ENCODE measurements around the gene TRDMT1. TPM values are rescaled to one million over a fixed set of nuclear protein-coding genes. Genes with fewer than 3 reads are reported as not detected.

TRDMT1 gene
- polyA plus RNA-seq, 1 donor, result 6.2 TPM

DNA sequence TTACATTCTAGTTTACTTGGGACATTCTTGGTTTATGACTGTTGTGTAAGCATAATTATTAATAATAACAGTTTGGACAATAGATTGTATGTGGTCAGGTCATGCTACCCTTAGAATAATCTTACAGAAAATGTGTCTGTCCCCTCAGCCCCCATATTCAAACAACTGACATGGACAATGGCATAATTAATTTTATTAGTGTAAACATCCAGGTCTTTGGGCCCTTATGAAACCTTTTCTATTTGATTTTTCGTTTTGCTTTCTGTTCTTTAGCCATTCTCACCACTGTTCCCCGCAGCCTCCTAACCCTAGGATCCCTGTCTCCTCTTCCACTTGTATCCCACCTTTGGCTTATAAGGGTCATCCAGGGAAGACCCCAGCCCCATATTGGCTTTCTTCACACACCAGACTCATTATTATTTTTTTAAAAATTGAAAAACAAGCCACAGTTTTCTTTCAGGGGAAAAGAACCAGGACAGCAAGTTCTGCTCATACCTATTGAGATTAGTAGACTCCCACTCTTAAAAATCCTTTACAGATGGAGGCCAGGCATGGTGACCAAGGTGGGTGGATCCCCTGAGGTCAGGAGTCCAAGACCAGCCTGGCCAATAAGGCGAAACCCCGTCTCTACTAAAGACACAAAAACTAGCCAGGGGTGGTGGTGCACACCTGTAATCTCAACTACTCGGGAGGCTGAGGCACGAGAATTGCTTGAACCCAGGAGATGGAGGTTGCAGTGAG is 38.0 kb upstream of the TRDMT1 start:
- H3K9me3 ChIP-seq (ENCODE audit: control insufficient read depth, low read depth, low read length), result peaks cover 6% of the 10 kb centered on the region
- H3K4me1 ChIP-seq (ENCODE audit: control insufficient read depth, insufficient read depth, low read length), result peaks cover 4% of the 10 kb centered on the region
- no peaks in the 10 kb centered on the region for H3K27me3 ChIP-seq (ENCODE audit: control insufficient read depth, insufficient read depth, low read length)
- no peak for DNase-seq
- no peak overlapping the region for H3K27ac ChIP-seq (ENCODE audit: low read length)
- peaks cover 12% of the 10 kb centered on the region for H3K36me3 ChIP-seq (ENCODE audit: control insufficient read depth, insufficient read depth, low read length)
- no peak overlapping the region for H3K4me3 ChIP-seq (ENCODE audit: low read length)
- WGBS (ENCODE audit: insufficient coverage, low lambda C conversion rate), result 71% methylated on average over 2 of the region's 6 CpGs

DNA sequence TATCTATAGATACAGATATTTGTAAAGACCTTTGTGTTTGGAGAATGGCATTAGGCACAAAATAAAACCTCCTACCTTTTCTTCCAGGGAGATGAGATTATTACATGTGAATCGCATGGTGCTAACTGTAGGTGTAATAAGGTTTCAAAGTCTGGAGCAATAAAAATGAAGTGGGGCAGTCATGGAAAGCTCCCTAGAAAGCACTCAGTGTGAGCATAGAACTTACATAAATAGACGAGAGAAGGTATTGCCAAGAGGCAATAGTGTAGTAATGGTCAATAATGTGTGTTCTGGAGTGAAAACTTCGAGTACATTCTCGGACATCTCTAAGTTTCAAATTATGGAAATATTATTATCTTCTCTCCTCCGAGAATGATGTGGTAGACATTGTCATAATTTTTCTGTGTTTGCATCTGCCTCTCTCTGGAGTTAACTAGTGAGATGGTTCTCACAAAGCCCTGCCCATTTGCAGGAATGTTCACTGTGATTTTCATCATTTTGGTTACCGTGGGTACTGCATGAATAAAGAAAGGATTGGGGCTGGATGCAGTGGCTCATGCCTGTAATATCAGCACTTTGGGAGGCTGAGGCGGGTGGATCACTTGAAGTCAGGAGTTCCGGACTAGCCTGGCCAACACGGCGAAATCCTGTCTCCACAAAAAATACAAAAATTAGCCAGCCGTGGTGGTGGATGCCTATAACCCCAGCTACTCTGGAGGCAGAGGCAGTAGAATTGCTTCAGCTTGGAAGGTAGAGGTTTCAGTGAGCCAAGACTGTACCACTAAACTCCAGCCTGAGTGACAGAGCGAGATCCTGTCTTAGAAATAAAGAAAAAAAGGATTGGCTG is 37.2 kb upstream of the TRDMT1 start:
- Histone ChIP-seq H3K4me3 (ENCODE audit: low read length) (no peak overlapping the region), H3K27me3 (ENCODE audit: control insufficient read depth, insufficient read depth, low read length) (peaks cover under 1% of the 10 kb centered on the region), H3K4me1 (ENCODE audit: control insufficient read depth, insufficient read depth, low read length) (peaks cover 4% of the 10 kb centered on the region), H3K36me3 (ENCODE audit: control insufficient read depth, insufficient read depth, low read length) (peaks cover 19% of the 10 kb centered on the region), H3K27ac (ENCODE audit: low read length) (no peak overlapping the region), H3K9me3 (ENCODE audit: control insufficient read depth, low read depth, low read length) (peaks cover 8% of the 10 kb centered on the region)
- peak in 1 of 2 donors; percentile 69 for DNase-seq
- WGBS (ENCODE audit: insufficient coverage, low lambda C conversion rate), result 51% methylated on average over 3 of the region's 12 CpGs

DNA sequence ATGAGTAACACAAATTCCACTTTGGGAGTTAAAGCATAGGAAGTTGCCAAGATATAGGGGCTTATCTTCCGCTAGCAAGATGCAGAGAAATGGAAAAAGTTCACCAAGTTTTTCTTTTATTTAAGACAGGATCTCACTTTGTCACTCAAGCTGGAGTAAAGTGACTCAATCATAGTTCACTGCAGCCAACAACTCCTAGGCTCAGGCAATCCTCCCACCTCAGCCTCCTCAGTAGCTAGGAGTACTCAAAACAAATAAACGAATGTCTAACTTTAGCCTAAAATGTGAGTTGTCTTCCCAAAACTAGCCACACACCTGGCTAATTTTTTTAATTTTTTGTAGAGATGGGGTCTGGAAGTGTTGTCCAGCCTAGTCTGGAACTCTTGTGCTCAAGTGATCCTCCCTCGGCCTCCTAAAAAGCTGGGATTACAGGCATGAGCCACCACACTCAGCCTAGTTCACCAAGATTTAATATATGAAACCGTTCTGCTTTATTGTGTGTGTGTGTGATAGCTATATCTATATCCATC is 36.5 kb upstream of the TRDMT1 start:
- no peak overlapping the region for H3K27ac ChIP-seq (ENCODE audit: low read length)
- peaks cover 3% of the 10 kb centered on the region for H3K27me3 ChIP-seq (ENCODE audit: control insufficient read depth, insufficient read depth, low read length)
- WGBS (ENCODE audit: insufficient coverage, low lambda C conversion rate), result no CpG with 5 or more reads among the region's 4 CpGs
- no peak overlapping the region for H3K4me3 ChIP-seq (ENCODE audit: low read length)
- DNase-seq, result no peak
- H3K36me3 ChIP-seq (ENCODE audit: control insufficient read depth, insufficient read depth, low read length), result peaks cover 24% of the 10 kb centered on the region
- H3K9me3 ChIP-seq (ENCODE audit: control insufficient read depth, low read depth, low read length), result peaks cover 12% of the 10 kb centered on the region
- H3K4me1 ChIP-seq (ENCODE audit: control insufficient read depth, insufficient read depth, low read length), result peaks cover 10% of the 10 kb centered on the region

DNA sequence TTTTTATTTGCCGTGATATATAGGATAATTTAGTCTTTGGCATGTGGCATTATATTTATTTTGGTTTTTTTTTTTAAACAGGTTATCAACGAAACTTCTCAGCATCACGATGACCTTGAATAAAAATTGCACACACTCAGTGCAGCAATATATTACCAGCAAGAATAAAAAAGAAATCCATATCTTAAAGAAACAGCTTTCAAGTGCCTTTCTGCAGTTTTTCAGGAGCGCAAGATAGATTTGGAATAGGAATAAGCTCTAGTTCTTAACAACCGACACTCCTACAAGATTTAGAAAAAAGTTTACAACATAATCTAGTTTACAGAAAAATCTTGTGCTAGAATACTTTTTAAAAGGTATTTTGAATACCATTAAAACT is 35.7 kb upstream of the TRDMT1 start:
- no peak for DNase-seq
- H3K36me3 ChIP-seq (ENCODE audit: control insufficient read depth, insufficient read depth, low read length), result peaks cover 24% of the 10 kb centered on the region

DNA sequence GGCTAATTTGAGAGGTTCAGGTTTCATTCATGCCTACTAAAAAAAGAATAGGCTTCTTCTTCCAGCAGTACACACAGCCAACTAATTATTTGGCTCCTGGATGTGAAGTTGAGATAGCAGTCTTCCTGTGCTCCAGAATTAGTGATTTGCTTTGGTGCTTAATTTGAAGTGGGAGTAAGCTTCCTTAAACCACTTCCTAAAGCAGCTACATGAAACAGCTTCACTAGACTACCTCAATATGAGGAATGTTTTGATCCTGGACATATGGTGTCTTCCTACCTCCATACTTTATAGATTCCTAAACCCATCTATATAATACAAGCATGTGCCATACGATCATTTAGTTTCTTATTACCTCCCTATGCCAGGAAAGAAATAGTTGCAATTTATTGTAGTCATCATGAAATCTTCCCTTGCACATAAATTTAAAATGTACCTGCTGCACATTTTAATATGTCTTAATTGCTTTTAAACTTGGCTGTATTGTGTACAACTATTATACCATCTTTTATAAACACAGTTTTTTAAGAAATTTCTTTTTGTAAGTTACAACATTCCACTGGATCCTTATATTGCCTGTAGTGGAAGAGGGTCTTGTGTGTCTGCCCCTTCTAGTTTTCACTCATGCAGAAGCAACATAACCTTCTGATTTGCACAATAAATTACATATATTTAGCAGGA is 35.1 kb upstream of the TRDMT1 start:
- peaks cover 24% of the 10 kb centered on the region for H3K36me3 ChIP-seq (ENCODE audit: control insufficient read depth, insufficient read depth, low read length)
- 83% methylated on average over 1 of the region's 1 CpG for WGBS (ENCODE audit: insufficient coverage, low lambda C conversion rate)

More for the DNA sequence above, 35.7 kb upstream of the TRDMT1 start:
- Histone ChIP-seq H3K27me3 (ENCODE audit: control insufficient read depth, insufficient read depth, low read length) (peaks cover 3% of the 10 kb centered on the region), H3K4me1 (ENCODE audit: control insufficient read depth, insufficient read depth, low read length) (peaks cover 10% of the 10 kb centered on the region), H3K27ac (ENCODE audit: low read length) (no peak overlapping the region), H3K9me3 (ENCODE audit: control insufficient read depth, low read depth, low read length) (peaks cover 12% of the 10 kb centered on the region), H3K4me3 (ENCODE audit: low read length) (no peak overlapping the region)
- 92% methylated on average over 4 of the region's 5 CpGs for WGBS (ENCODE audit: insufficient coverage, low lambda C conversion rate)

DNA sequence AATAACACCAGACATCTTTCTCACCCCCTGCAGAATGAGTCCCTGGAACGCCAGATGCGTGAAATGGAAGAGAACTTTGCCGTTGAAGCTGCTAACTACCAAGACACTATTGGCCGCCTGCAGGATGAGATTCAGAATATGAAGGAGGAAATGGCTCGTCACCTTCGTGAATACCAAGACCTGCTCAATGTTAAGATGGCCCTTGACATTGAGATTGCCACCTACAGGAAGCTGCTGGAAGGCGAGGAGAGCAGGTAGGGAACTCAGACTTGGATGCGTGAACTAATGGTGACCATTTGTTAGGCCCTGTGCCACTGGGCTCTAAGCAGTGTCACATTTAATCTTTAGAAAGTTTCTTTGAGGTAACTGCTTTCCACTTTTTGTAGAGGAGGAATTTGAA is 33.7 kb upstream of the TRDMT1 start:
- Histone ChIP-seq H3K4me3 (ENCODE audit: low read length) (no peak overlapping the region), H3K4me1 (ENCODE audit: control insufficient read depth, insufficient read depth, low read length) (peaks cover 10% of the 10 kb centered on the region), H3K36me3 (ENCODE audit: control insufficient read depth, insufficient read depth, low read length) (peaks cover 24% of the 10 kb centered on the region), H3K27me3 (ENCODE audit: control insufficient read depth, insufficient read depth, low read length) (peaks cover 3% of the 10 kb centered on the region), H3K9me3 (ENCODE audit: control insufficient read depth, low read depth, low read length) (peaks cover 12% of the 10 kb centered on the region), H3K27ac (ENCODE audit: low read length) (no peak overlapping the region)
- DNase-seq, result no peak
- 100% methylated on average over 3 of the region's 8 CpGs for WGBS (ENCODE audit: insufficient coverage, low lambda C conversion rate)

More for the DNA sequence above, 35.1 kb upstream of the TRDMT1 start:
- Histone ChIP-seq H3K9me3 (ENCODE audit: control insufficient read depth, low read depth, low read length) (peaks cover 12% of the 10 kb centered on the region), H3K27me3 (ENCODE audit: control insufficient read depth, insufficient read depth, low read length) (peaks cover 3% of the 10 kb centered on the region), H3K4me3 (ENCODE audit: low read length) (no peak overlapping the region), H3K4me1 (ENCODE audit: control insufficient read depth, insufficient read depth, low read length) (peaks cover 10% of the 10 kb centered on the region), H3K27ac (ENCODE audit: low read length) (no peak overlapping the region)
- DNase-seq, result no peak

DNA sequence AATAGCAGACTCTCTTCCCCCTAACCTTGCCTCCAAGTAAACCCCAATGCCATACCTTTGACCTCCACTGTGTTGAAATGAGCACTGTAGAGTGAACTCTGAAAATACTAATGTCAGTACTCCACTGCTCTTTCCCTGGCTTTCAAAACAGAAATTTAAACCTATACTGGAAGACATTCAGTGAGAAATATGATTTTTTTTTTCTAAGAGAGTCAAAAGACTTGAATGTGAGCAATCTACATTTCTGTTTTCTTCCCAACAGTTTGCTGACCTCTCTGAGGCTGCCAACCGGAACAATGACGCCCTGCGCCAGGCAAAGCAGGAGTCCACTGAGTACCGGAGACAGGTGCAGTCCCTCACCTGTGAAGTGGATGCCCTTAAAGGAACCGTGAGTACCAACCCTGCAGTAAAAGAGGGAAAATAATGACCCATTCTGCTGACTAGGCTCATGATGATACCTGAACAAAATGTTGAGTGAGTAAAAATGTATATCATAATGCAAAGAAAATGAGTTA is 33.0 kb upstream of the TRDMT1 start:
- H3K4me1 ChIP-seq (ENCODE audit: control insufficient read depth, insufficient read depth, low read length), result peaks cover 10% of the 10 kb centered on the region
- H3K36me3 ChIP-seq (ENCODE audit: control insufficient read depth, insufficient read depth, low read length), result peaks cover 24% of the 10 kb centered on the region
- H3K27me3 ChIP-seq (ENCODE audit: control insufficient read depth, insufficient read depth, low read length), result peaks cover 10% of the 10 kb centered on the region
- 100% methylated on average over 2 of the region's 5 CpGs for WGBS (ENCODE audit: insufficient coverage, low lambda C conversion rate)
- H3K4me3 ChIP-seq (ENCODE audit: low read length), result no peak overlapping the region
- peaks cover 16% of the 10 kb centered on the region for H3K9me3 ChIP-seq (ENCODE audit: control insufficient read depth, low read depth, low read length)
- no peak for DNase-seq
- H3K27ac ChIP-seq (ENCODE audit: low read length), result no peak overlapping the region

DNA sequence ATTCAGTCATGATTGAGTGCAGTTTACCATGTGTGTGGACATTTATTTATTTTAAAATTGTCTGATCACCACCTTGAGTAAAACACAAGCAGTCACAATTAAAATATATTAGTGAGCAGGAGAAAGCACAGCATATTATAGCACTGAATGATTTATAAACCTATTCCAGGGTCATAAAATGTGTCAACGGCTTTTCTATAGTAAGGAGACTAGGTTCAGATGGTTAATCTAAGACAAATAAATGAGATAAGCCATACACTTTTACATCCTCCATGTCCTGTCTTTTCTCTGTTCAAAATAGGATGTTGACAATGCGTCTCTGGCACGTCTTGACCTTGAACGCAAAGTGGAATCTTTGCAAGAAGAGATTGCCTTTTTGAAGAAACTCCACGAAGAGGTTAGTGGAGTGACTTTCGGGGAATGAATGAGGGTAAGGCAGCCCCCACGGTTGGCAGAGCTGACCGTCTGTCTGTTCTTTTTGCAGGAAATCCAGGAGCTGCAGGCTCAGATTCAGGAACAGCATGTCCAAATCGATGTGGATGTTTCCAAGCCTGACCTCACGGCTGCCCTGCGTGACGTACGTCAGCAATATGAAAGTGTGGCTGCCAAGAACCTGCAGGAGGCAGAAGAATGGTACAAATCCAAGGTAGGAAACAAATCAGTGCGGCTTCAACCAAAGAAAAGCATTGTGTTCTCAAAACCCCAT is 32.0 kb upstream of the TRDMT1 start:
- DNase-seq, result peak in 1 of 2 donors; percentile 9
- peaks cover 24% of the 10 kb centered on the region for H3K36me3 ChIP-seq (ENCODE audit: control insufficient read depth, insufficient read depth, low read length)
- H3K4me3 ChIP-seq (ENCODE audit: low read length), result no peak overlapping the region
- WGBS (ENCODE audit: insufficient coverage, low lambda C conversion rate), result 40% methylated on average over 1 of the region's 14 CpGs
- no peak overlapping the region for H3K27ac ChIP-seq (ENCODE audit: low read length)
- peaks cover 12% of the 10 kb centered on the region for H3K4me1 ChIP-seq (ENCODE audit: control insufficient read depth, insufficient read depth, low read length)
- peaks cover 19% of the 10 kb centered on the region for H3K27me3 ChIP-seq (ENCODE audit: control insufficient read depth, insufficient read depth, low read length)
- H3K9me3 ChIP-seq (ENCODE audit: control insufficient read depth, low read depth, low read length), result peaks cover 22% of the 10 kb centered on the region

DNA sequence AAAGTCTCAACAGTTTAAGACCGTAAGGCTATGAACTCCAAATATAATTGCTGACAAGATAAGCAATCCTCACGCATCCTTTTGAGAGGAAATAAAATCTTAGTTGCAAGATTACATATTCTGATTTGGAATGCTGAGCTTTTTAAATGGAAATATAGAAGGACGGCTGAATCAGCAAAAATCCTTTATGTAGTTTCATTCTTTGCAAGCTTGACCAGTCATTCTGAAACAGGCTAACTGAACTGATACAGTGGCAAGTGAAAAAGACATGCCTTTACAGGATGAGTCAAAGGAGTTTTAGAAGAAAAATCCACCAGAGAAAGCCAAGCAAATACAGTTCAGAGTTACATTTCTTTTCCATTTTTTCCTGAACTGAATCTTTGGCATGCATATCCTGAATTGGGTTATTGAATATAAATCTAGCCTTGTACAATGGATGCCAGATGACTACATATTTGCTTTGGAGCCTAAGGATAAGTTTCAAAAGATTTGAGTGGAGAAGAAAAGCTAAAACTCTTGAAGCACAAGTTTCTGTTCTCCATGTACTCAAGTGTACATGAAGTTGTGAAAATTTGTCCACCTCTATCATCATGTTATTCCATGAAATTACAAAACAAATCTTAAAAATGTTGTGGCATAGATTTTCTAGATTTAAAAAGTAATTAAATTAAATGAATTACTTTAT is 30.9 kb upstream of the TRDMT1 start:
- H3K27ac ChIP-seq (ENCODE audit: low read length), result no peak overlapping the region
- WGBS (ENCODE audit: insufficient coverage, low lambda C conversion rate), result 100% methylated on average over 2 of the region's 3 CpGs
- H3K27me3 ChIP-seq (ENCODE audit: control insufficient read depth, insufficient read depth, low read length), result peaks cover 30% of the 10 kb centered on the region
- H3K4me1 ChIP-seq (ENCODE audit: control insufficient read depth, insufficient read depth, low read length), result peaks cover 11% of the 10 kb centered on the region
- peak overlapping the region; percentile 84 for H3K4me3 ChIP-seq (ENCODE audit: low read length)
- H3K36me3 ChIP-seq (ENCODE audit: control insufficient read depth, insufficient read depth, low read length), result peaks cover 22% of the 10 kb centered on the region
- H3K9me3 ChIP-seq (ENCODE audit: control insufficient read depth, low read depth, low read length), result peaks cover 22% of the 10 kb centered on the region
- DNase-seq, result no peak
